GM23338 (cell line): ENCODE measurements around the gene CD4. TPM values are rescaled to one million over a fixed set of nuclear protein-coding genes. Genes with fewer than 3 reads are reported as not detected.
A peak's percentile ranks its signal among the peaks of the same experiment; 100 is the strongest.

ENCODE experiments used
- ATAC-seq: fragments of 200-7000 bp; cut with Tn5 transposase; 3 replicates; pipeline ENCODE4 v1.9.1; 2020
- DNase-seq: peaks from one replicate; pipeline ENCODE4 v3.0.0-alpha.2; 2015; ENCODE audit warnings: low spot score
- H2AFZ ChIP-seq: fragments of 200-600 bp; sonication (generic); 2 replicates; pipeline ENCODE4 v1.8.0; 2016; ENCODE audit warnings: antibody characterized with exemption, mild to moderate bottlenecking, moderate library complexity
- H3F3A ChIP-seq: fragments of 200-600 bp; sonication (generic); replicated peaks from 2 replicates; pipeline ENCODE4 v1.8.0; 2017; ENCODE audit warnings: antibody characterized with exemption, mixed run types, low read depth
- H3K27ac ChIP-seq: fragments of 200-600 bp; sonication (generic); 2 replicates; pipeline ENCODE4 v1.6.1; 2016; ENCODE audit warnings: low read depth
- H3K27me3 ChIP-seq: fragments of 200-600 bp; sonication (generic); 2 replicates; pipeline ENCODE4 v1.8.0; 2016; ENCODE audit warnings: mild to moderate bottlenecking, mixed run types, moderate library complexity; ENCODE audit not compliant: insufficient read depth
- H3K36me3 ChIP-seq: fragments of 200-600 bp; sonication (generic); 2 replicates; pipeline ENCODE4 v1.8.0; 2016; ENCODE audit warnings: mild to moderate bottlenecking; ENCODE audit not compliant: insufficient read depth
- H3K4me1 ChIP-seq: fragments of 200-600 bp; sonication (generic); 2 replicates; pipeline ENCODE4 v1.8.0; 2016; ENCODE audit warnings: mild to moderate bottlenecking, moderate library complexity; ENCODE audit not compliant: insufficient read depth
- H3K4me2 ChIP-seq: fragments of 200-600 bp; sonication (generic); 2 replicates; pipeline ENCODE4 v1.7.1; 2017; ENCODE audit warnings: mixed run types
- H3K4me3 ChIP-seq: fragments of 200-600 bp; sonication (generic); 2 replicates; pipeline ENCODE4 v1.6.1; 2016; ENCODE audit warnings: mixed run types
- H3K79me2 ChIP-seq: fragments of 200-600 bp; sonication (generic); replicated peaks from 2 replicates; pipeline ENCODE4 v1.8.0; 2017; ENCODE audit warnings: mild to moderate bottlenecking; ENCODE audit not compliant: insufficient read depth
- H3K9me2 ChIP-seq: fragments of 200-600 bp; sonication (generic); 2 replicates; pipeline ENCODE4 v1.8.0; 2017; ENCODE audit not compliant: insufficient read depth
- H4K20me1 ChIP-seq: fragments of 200-600 bp; sonication (generic); replicated peaks from 2 replicates; pipeline ENCODE4 v1.8.0; 2017; ENCODE audit warnings: mild to moderate bottlenecking; ENCODE audit not compliant: insufficient read depth
- H3K27ac Mint-ChIP-seq: 2 replicates; pipeline ENCODE4 v1.8.0; 2020; ENCODE audit warnings: inconsistent platforms, mild to moderate bottlenecking, moderate library complexity, mixed read lengths
- H3K27me3 Mint-ChIP-seq: 3 replicates; pipeline ENCODE4 v1.8.0; 2022; ENCODE audit warnings: low read depth, mild to moderate bottlenecking, moderate library complexity, mixed read lengths, inconsistent platforms; ENCODE audit not compliant: insufficient read depth, poor library complexity
- H3K36me3 Mint-ChIP-seq: 3 replicates; pipeline ENCODE4 v1.8.0; 2021; ENCODE audit warnings: low read depth, mild to moderate bottlenecking, inconsistent platforms, moderate library complexity, mixed read lengths
- H3K4me1 Mint-ChIP-seq: 3 replicates; pipeline ENCODE4 v1.8.0; 2020; ENCODE audit warnings: mild to moderate bottlenecking, inconsistent platforms, mixed read lengths
- H3K4me3 Mint-ChIP-seq: 3 replicates; pipeline ENCODE4 v1.8.0; 2021; ENCODE audit warnings: moderate library complexity, mild to moderate bottlenecking, inconsistent platforms, mixed read lengths
- H3K9me3 Mint-ChIP-seq: 3 replicates; pipeline ENCODE4 v1.8.0; 2020; ENCODE audit warnings: moderate library complexity, mild to moderate bottlenecking, inconsistent platforms, mixed read lengths
- CREB1 ChIP-seq: fragments of 250-450 bp; sonication (Bioruptor Pico); IDR thresholded peaks from 2 replicates; pipeline ENCODE4 v1.5.0; 2020; ENCODE audit warnings: low read depth, mild to moderate bottlenecking, moderate library complexity
- CTCF ChIP-seq, 2 experiments: fragments of 200-600 bp in 1 of 2; sonication (generic) in 1 of 2; conservative IDR thresholded peaks; 2 replicates each; pipeline versions ENCODE4 v1.5.1 to v1.6.1; 2016 to 2017; ENCODE audit warnings: antibody characterized with exemption in 2 of 2, low read depth in 2 of 2, mild to moderate bottlenecking in 2 of 2, moderate library complexity in 1 of 2
- EZH2phosphoT487 ChIP-seq: fragments of 200-600 bp; sonication (generic); IDR thresholded peaks from one replicate; pipeline ENCODE4 v1.8.1; 2018; ENCODE audit warnings: antibody characterized with exemption; ENCODE audit not compliant: unreplicated experiment
- JUNB ChIP-seq: IDR thresholded peaks from one replicate; pipeline ENCODE4 v1.6.1; 2016; ENCODE audit warnings: antibody characterized with exemption; ENCODE audit not compliant: unreplicated experiment
- NANOG ChIP-seq: IDR thresholded peaks from 2 replicates; pipeline ENCODE4 v1.6.1; 2016; ENCODE audit warnings: antibody characterized with exemption, borderline replicate concordance
- POLR2AphosphoS5 ChIP-seq: IDR thresholded peaks from 2 replicates; pipeline ENCODE4 v1.6.1; 2016; ENCODE audit warnings: antibody characterized with exemption, low read depth
- REST ChIP-seq: IDR thresholded peaks from one replicate; pipeline ENCODE4 v1.6.1; 2018; ENCODE audit warnings: antibody characterized with exemption; ENCODE audit not compliant: unreplicated experiment
- ZNF114 ChIP-seq: fragments of 250-450 bp; sonication (Bioruptor Pico); IDR thresholded peaks from 2 replicates; pipeline ENCODE4 v1.5.0; 2020; ENCODE audit warnings: mild to moderate bottlenecking, moderate library complexity
- polyA plus RNA-seq: library from polyadenylated mRNA; unstranded; fragments of >200 nt; fragmentation: Nextera tagmentation; extraction: Ambion mirVana; gene quantifications from 2 replicates; pipeline ENCODE4 v1.2.1, GENCODE V29; 2016
- total RNA-seq: library from RNA; depleted of rRNA; stranded (reverse); fragments of >200 nt; shearing (Covaris generic); gene quantifications from 2 replicates; pipeline ENCODE4 v1.2.3, GENCODE V29; 2014

Gene CD4
- total and polyA plus RNA-seq, 2 experiments from 2014 or later, result 1.5 to 2.0 TPM

- H3K9me3 Mint-ChIP-seq, result no peaks in the 10 kb centered on the region; the same call in 1 of the 3 replicates
- ATAC-seq, result peak; percentile 47
- peak within 1 kb of the TSS; percentile 95 for H3K27ac Mint-ChIP-seq
- peaks cover 75% of the 10 kb centered on the region for H3K36me3 Mint-ChIP-seq
- H3K27ac ChIP-seq, result peak within 1 kb of the TSS; percentile 85
- H3K4me2 ChIP-seq, result peak within 1 kb of the TSS; percentile 100
- H3K4me3 Mint-ChIP-seq, result peak within 1 kb of the TSS; percentile 94
- 0 out of 2 replicates have a peak, but pooled peaks have one; percentile 22 for TF ChIP-seq CREB1 (CRISPR knock-in tag)
- no peak for TF ChIP-seq NANOG
- no peak for TF ChIP-seq JUNB
- no peak for TF ChIP-seq EZH2phosphoT487
- peak; percentile 5 for TF ChIP-seq REST
- no peak for TF ChIP-seq ZNF114 (CRISPR knock-in tag)
- peak; percentile 98 for TF ChIP-seq POLR2AphosphoS5
- H3K27me3 Mint-ChIP-seq, result peaks cover 49% of the 10 kb centered on the region
- peaks cover 54% of the 10 kb centered on the region for H3K4me1 Mint-ChIP-seq
- no peaks in the 10 kb centered on the region for H3K9me2 ChIP-seq
- peaks cover 50% of the 10 kb centered on the region for H3K4me1 ChIP-seq
- H3K4me3 ChIP-seq, result peak within 1 kb of the TSS; percentile 97
- no peaks in the 10 kb centered on the region for H3K27me3 ChIP-seq
- H4K20me1 ChIP-seq, result peaks cover 32% of the 10 kb centered on the region
- peaks cover 26% of the 10 kb centered on the region for H3K79me2 ChIP-seq
- peak within 1 kb of the TSS; percentile 83; the same call in 1 of the 2 replicates for H2AFZ ChIP-seq
- peaks cover 22% of the 10 kb centered on the region for H3K36me3 ChIP-seq
- peak; percentile 85 for DNase-seq
- peaks cover 58% of the 10 kb centered on the region for H3F3A ChIP-seq
These were observed 78.3 kb downstream of the CD4 start, which contains the start of gene TPI1 for GRCh38 chr12:6867413-6868210. Gene TPI1, plus strand, starts transcription at chr12:6867531. Its CDS starts 36 bp downstream, at chr12:6867567.

GRCh38 chr12:6868211-6869048 is 79.1 kb downstream of the CD4 start:
- peaks cover 70% of the 10 kb centered on the region for H3K36me3 Mint-ChIP-seq

More at GRCh38 chr12:6868211-6869048, 79.1 kb downstream of the CD4 start:
- TF ChIP-seq JUNB, result no peak
- peak; percentile 19 to 46; a peak in 1 of 4 replicates for TF ChIP-seq CTCF (conservative IDR thresholded peaks at IDR 0.05; ENCODE audit: low read depth in 2 of 2)
- Histone ChIP-seq H3K36me3 (peaks cover 14% of the 10 kb centered on the region; the same call in 1 of the 2 replicates), H3K4me1 (peaks cover 50% of the 10 kb centered on the region), H3K9me2 (no peaks in the 10 kb centered on the region), H3K27ac (peak overlapping the region; percentile 85), H3K4me3 (peak overlapping the region; percentile 97), H3K79me2 (peaks cover 26% of the 10 kb centered on the region), H3K4me2 (peak overlapping the region; percentile 100), H3K27me3 (no peaks in the 10 kb centered on the region), H4K20me1 (peaks cover 32% of the 10 kb centered on the region), H3F3A (peaks cover 61% of the 10 kb centered on the region), H2AFZ (no peak overlapping the region)
- H3K27ac Mint-ChIP-seq, result peak overlapping the region; percentile 94
- DNase-seq, result no peak
- peaks cover 52% of the 10 kb centered on the region for H3K27me3 Mint-ChIP-seq
- H3K4me1 Mint-ChIP-seq, result peaks cover 54% of the 10 kb centered on the region
- no peaks in the 10 kb centered on the region; the same call in 1 of the 3 replicates for H3K9me3 Mint-ChIP-seq
- H3K4me3 Mint-ChIP-seq, result peak overlapping the region; percentile 94
- no peak for ATAC-seq
